ENCODE results near the gene PTPN4. TPM values are rescaled to one million over a fixed set of nuclear protein-coding genes. Genes with fewer than 3 reads are reported as not detected.
A peak's percentile ranks its signal among the peaks of the same experiment; 100 is the strongest.

PTPN4 gene
- total and polyA plus RNA-seq, 2 of the 13 experiments (the other 11 are each of a cell fraction or from before 2014, with no cell fraction given): 20.3 to 34.6 TPM

GRCh38 chr2:119758881-119759450, 756 bp upstream of the PTPN4 start:
- Histone ChIP-seq H3K4me1 (ENCODE audit: insufficient read depth, low read length) (peaks cover 50% of the 10 kb centered on the region), H3K4me2 (ENCODE audit: low read depth, low read length) (peak overlapping the region; percentile 95), H4K20me1 (ENCODE audit: insufficient read depth, low read length) (no peaks in the 10 kb centered on the region), H3K27ac (ENCODE audit: extremely low read length, insufficient read depth, low read length) (peak overlapping the region; percentile 91), H3K79me2 (ENCODE audit: insufficient read depth, low read length) (peaks cover 38% of the 10 kb centered on the region), H3K9ac (ENCODE audit: insufficient read depth, low read depth, low read length) (peak overlapping the region; percentile 89), H3K9me3 (ENCODE audit: low read length) (no peaks in the 10 kb centered on the region), H3K4me3 (replicated peaks in 1 of 3; ENCODE audit: insufficient read depth in 1 of 3, low read depth in 2 of 3, low read length in 3 of 3) (peak overlapping the region; percentile 55 to 87 (median 57)), H3K36me3 (replicated peaks in 1 of 2; ENCODE audit: control insufficient read depth in 1 of 2, insufficient read depth in 2 of 2, low read length in 2 of 2) (no peaks in the 10 kb centered on the region), H2AFZ (ENCODE audit: low read length) (peak overlapping the region; percentile 77), H3K27me3 (ENCODE audit: control insufficient read depth in 1 of 2, insufficient read depth in 2 of 2, low read length in 2 of 2) (no peaks in the 10 kb centered on the region; a peak in 1 of 5 replicates)
- in situ Hi-C loops (cut with HindIII; ENCODE audit: extremely low pct_ligation_motif_present, low pct_unique_long_range_greater_than_20kb): loop anchor here (5.0 kb wide), 1 partner anchor 53 kb away; no protein-coding TSS in a partner anchor
- TSS peak; percentile 91 for BruUV-seq (replicated peaks)
- CTCF ChIA-PET (ENCODE audit: low intra/inter-chr PET ratio, low total read pairs): no interaction called here
- ATAC-seq: no peak
- intact Hi-C loops (cut with micrococcal nuclease; ENCODE audit: unreplicated experiment): loop anchor here (2.0 kb wide), 1 partner anchor 254 kb away; the partner anchor contains the start of gene EPB41L5
- no peak for DNase-seq (ENCODE audit: low spot score)
- POLR2A ChIA-PET: interaction anchor here (1.0 to 2.6 kb wide), 11 partner anchors 10 to 254 kb away, joined by 3 to 14 read pairs (median 3); partner anchors contain the start of genes EPB41L5 and TMEM177
- FAIRE-seq: no peak
- WGBS (ENCODE audit: low lambda C conversion rate): 44% methylated on average over 13 of the region's 13 CpGs
- TF ChIP-seq NR2F6 (IDR thresholded peaks at IDR 0.05) (peak; percentile 32; the same call in 1 of the 2 replicates), NR2F6 (CRISPR knock-in tag; IDR thresholded peaks at IDR 0.05) (no peak), XBP1 (CRISPR knock-in tag; IDR thresholded peaks at IDR 0.05) (no peak), NR2F2 (IDR thresholded peaks at IDR 0.05; ENCODE audit: borderline replicate concordance, low read depth) (0 out of 2 replicates have a peak, but pooled peaks have one; percentile 37), PRPF4 (IDR thresholded peaks at IDR 0.05; ENCODE audit: low read depth, low read length, poor library complexity, severe bottlenecking) (peak; percentile 31), ZKSCAN1 (IDR thresholded peaks at IDR 0.05; ENCODE audit: low read length) (no peak), FOSL1 (CRISPR knock-in tag; IDR thresholded peaks at IDR 0.05; ENCODE audit: borderline replicate concordance) (no peak), GTF3A (CRISPR knock-in tag; conservative IDR thresholded peaks at IDR 0.05) (no peak), REST (IDR thresholded peaks at IDR 0.05; ENCODE audit: borderline replicate concordance in 1 of 2, low read depth in 1 of 2, low read length in 2 of 2) (0 out of 4 replicates have a peak, but pooled peaks of 1 of the 2 experiments have one; percentile 8), E2F1 (CRISPR knock-in tag; IDR thresholded peaks at IDR 0.05) (no peak), GATA4 (IDR thresholded peaks at IDR 0.05; ENCODE audit: borderline replicate concordance, low read depth) (peak; percentile 22; the same call in 1 of the 2 replicates), GLI4 (CRISPR knock-in tag; IDR thresholded peaks at IDR 0.05; ENCODE audit: borderline replicate concordance) (no peak), AGO1 (IDR thresholded peaks at IDR 0.05; ENCODE audit: low read depth, low read length, poor library complexity, severe bottlenecking) (no peak), SNAPC2 (CRISPR knock-in tag; IDR thresholded peaks at IDR 0.05) (0 out of 2 replicates have a peak, but pooled peaks have one; percentile 84), HNF4A (CRISPR knock-in tag; IDR thresholded peaks at IDR 0.05) (no peak), ARNT2 (CRISPR knock-in tag; IDR thresholded peaks at IDR 0.05; ENCODE audit: low read depth) (no peak), FOSL2 (CRISPR knock-in tag; IDR thresholded peaks at IDR 0.05) (no peak), NKX3-1 (CRISPR knock-in tag; IDR thresholded peaks at IDR 0.05) (no peak), BHLHE40 (IDR thresholded peaks at IDR 0.05; ENCODE audit: low read length) (no peak), ZNF703 (CRISPR knock-in tag; IDR thresholded peaks at IDR 0.05; ENCODE audit: borderline replicate concordance) (no peak), NR0B2 (CRISPR knock-in tag; IDR thresholded peaks at IDR 0.05) (no peak)

Measured in HepG2 (cell line).